H9 (cell line): ENCODE data around the gene DMBT1. TPM values are rescaled to one million over a fixed set of nuclear protein-coding genes. Genes with fewer than 3 reads are reported as not detected.

Experiments used
- DNase-seq: peaks from one replicate; pipeline ENCODE4 v3.0.0-alpha.2; 2017
- H2AFZ ChIP-seq: one replicate; pipeline ENCODE4 v1.6.1; 2013; ENCODE audit warnings: mild to moderate bottlenecking, low read length, control low read depth, moderate library complexity
- H2AK5ac ChIP-seq: 2 replicates; pipeline ENCODE4 v1.6.1; 2013; ENCODE audit warnings: low read length, control low read depth, mixed read lengths; ENCODE audit not compliant: insufficient read length
- H2BK120ac ChIP-seq: one replicate; pipeline ENCODE4 v1.6.1; 2013; ENCODE audit warnings: low read depth, mild to moderate bottlenecking, low read length, control low read depth, inconsistent platforms; ENCODE audit not compliant: poor library complexity, severe bottlenecking
- H2BK12ac ChIP-seq: 2 replicates; pipeline ENCODE4 v1.6.1; 2013; ENCODE audit warnings: low read length, control low read depth, mixed read lengths, low read depth; ENCODE audit not compliant: insufficient read length
- H2BK15ac ChIP-seq: 2 replicates; pipeline ENCODE4 v1.6.1; 2013; ENCODE audit warnings: low read depth, low read length, control low read depth
- H2BK20ac ChIP-seq: one replicate; pipeline ENCODE4 v1.6.1; 2013; ENCODE audit warnings: low read depth, mild to moderate bottlenecking, low read length, control low read depth, inconsistent platforms; ENCODE audit not compliant: poor library complexity, severe bottlenecking
- H2BK5ac ChIP-seq: 2 replicates; pipeline ENCODE4 v1.6.1; 2013; ENCODE audit warnings: low read length, control low read depth, mixed read lengths; ENCODE audit not compliant: insufficient read length
- H3K14ac ChIP-seq: 2 replicates; pipeline ENCODE4 v1.6.1; 2013; ENCODE audit warnings: low read length, control low read depth; ENCODE audit not compliant: insufficient read depth
- H3K18ac ChIP-seq: 2 replicates; pipeline ENCODE4 v1.6.1; 2013; ENCODE audit warnings: low read depth, mild to moderate bottlenecking, mixed read lengths, low read length, control low read depth; ENCODE audit not compliant: insufficient read length
- H3K23ac ChIP-seq: 2 replicates; pipeline ENCODE4 v1.6.1; 2013; ENCODE audit warnings: low read length, control low read depth, mixed read lengths, low read depth; ENCODE audit not compliant: insufficient read length
- H3K23me2 ChIP-seq: 2 replicates; pipeline ENCODE4 v1.6.1; 2013; ENCODE audit warnings: low read depth, mild to moderate bottlenecking, mixed read lengths, low read length, control low read depth; ENCODE audit not compliant: insufficient read length, poor library complexity, severe bottlenecking
- H3K27ac ChIP-seq: 2 replicates; pipeline ENCODE4 v1.5.1; 2013; ENCODE audit warnings: low read length, control low read depth, mixed read lengths, low read depth; ENCODE audit not compliant: insufficient read length
- H3K27me3 ChIP-seq: 2 replicates; pipeline ENCODE4 v1.6.1; 2013; ENCODE audit warnings: low read length, control low read depth, inconsistent platforms; ENCODE audit not compliant: insufficient read depth
- H3K4ac ChIP-seq: 2 replicates; pipeline ENCODE4 v1.6.1; 2013; ENCODE audit warnings: low read depth, mild to moderate bottlenecking, control low read depth, inconsistent platforms, low read length, moderate library complexity
- H3K4me1 ChIP-seq: 2 replicates; pipeline ENCODE4 v1.6.1; 2013; ENCODE audit warnings: low read length, control low read depth, inconsistent platforms; ENCODE audit not compliant: insufficient read depth
- H3K4me2 ChIP-seq: 2 replicates; pipeline ENCODE4 v1.6.1; 2013; ENCODE audit warnings: low read length, control low read depth, mixed read lengths; ENCODE audit not compliant: insufficient read length, insufficient read depth
- H3K56ac ChIP-seq: 2 replicates; pipeline ENCODE4 v1.6.1; 2013; ENCODE audit warnings: low read depth, mild to moderate bottlenecking, mixed read lengths, low read length, control low read depth; ENCODE audit not compliant: insufficient read length
- H3K79me1 ChIP-seq: 2 replicates; pipeline ENCODE4 v1.6.1; 2013; ENCODE audit warnings: low read depth, mild to moderate bottlenecking, moderate library complexity, low read length, control low read depth, inconsistent platforms; ENCODE audit not compliant: insufficient read depth, poor library complexity, severe bottlenecking
- H3K79me2 ChIP-seq: 2 replicates; pipeline ENCODE4 v1.6.1; 2013; ENCODE audit warnings: low read length, control low read depth, inconsistent platforms; ENCODE audit not compliant: insufficient read depth
- H3K9ac ChIP-seq: 2 replicates; pipeline ENCODE4 v1.6.1; 2013; ENCODE audit warnings: low read length, control low read depth, mixed read lengths; ENCODE audit not compliant: insufficient read length; ENCODE audit errors: extremely low read depth
- H3K9me3 ChIP-seq: one replicate; pipeline ENCODE4 v1.6.1; 2013; ENCODE audit warnings: low read depth, low read length, inconsistent platforms; ENCODE audit not compliant: control insufficient read depth
- H3T11ph ChIP-seq: one replicate; pipeline ENCODE4 v1.6.1; 2013; ENCODE audit warnings: mild to moderate bottlenecking, low read length, control low read depth, inconsistent platforms
- H4K20me1 ChIP-seq: one replicate; pipeline ENCODE4 v1.6.1; 2013; ENCODE audit not compliant: control insufficient read depth, insufficient read length, insufficient read depth
- H4K5ac ChIP-seq: 2 replicates; pipeline ENCODE4 v1.6.1; 2013; ENCODE audit warnings: low read depth, mild to moderate bottlenecking, mixed read lengths, low read length, control low read depth; ENCODE audit not compliant: insufficient read length
- H4K8ac ChIP-seq: replicated peaks from 2 replicates; pipeline ENCODE4 v1.6.1; 2013; ENCODE audit warnings: low read length, control low read depth, mixed read lengths, low read depth; ENCODE audit not compliant: insufficient read length
- H4K91ac ChIP-seq: 2 replicates; pipeline ENCODE4 v1.6.1; 2013; ENCODE audit warnings: low read depth, mild to moderate bottlenecking, moderate library complexity, mixed read lengths, low read length, control low read depth; ENCODE audit not compliant: insufficient read length
- H3K27ac Mint-ChIP-seq, 3 experiments: 2 replicates in 2 of 3; 3 replicates in 1 of 3; pipeline ENCODE4 v1.8.0; 2020 to 2021; ENCODE audit warnings: mixed read lengths in 3 of 3, mild to moderate bottlenecking in 1 of 3, moderate library complexity in 1 of 3
- H3K27me3 Mint-ChIP-seq: 2 replicates; pipeline ENCODE4 v1.8.0; 2021; ENCODE audit warnings: low read depth, mild to moderate bottlenecking, moderate library complexity, mixed read lengths
- H3K36me3 Mint-ChIP-seq, 3 experiments: 2 replicates in 2 of 3; 3 replicates in 1 of 3; pipeline ENCODE4 v1.8.0; 2020 to 2021; ENCODE audit warnings: low read depth in 3 of 3, mixed read lengths in 3 of 3; ENCODE audit not compliant: insufficient read depth in 1 of 3
- H3K4me1 Mint-ChIP-seq, 2 experiments: 2 replicates each; pipeline ENCODE4 v1.8.0; 2020; ENCODE audit warnings: mixed read lengths in 2 of 2
- H3K4me3 Mint-ChIP-seq, 2 experiments: 2 replicates in 1 of 2; 3 replicates in 1 of 2; pipeline ENCODE4 v1.8.0; 2020 to 2021; ENCODE audit warnings: mild to moderate bottlenecking in 2 of 2, mixed read lengths in 2 of 2, moderate library complexity in 1 of 2
- H3K9me3 Mint-ChIP-seq, 2 experiments: 2 replicates in 1 of 2; 3 replicates in 1 of 2; pipeline ENCODE4 v1.8.0; 2020; ENCODE audit warnings: mild to moderate bottlenecking in 2 of 2, mixed read lengths in 2 of 2, moderate library complexity in 1 of 2
- total RNA-seq: library from RNA; stranded (reverse); gene quantifications from 2 replicates; pipeline ENCODE4 v1.2.1, GENCODE V29; 2021
- TF ChIP-seq, protein P1 (sequence below): fragments of 200-600 bp; sonication (generic); conservative IDR thresholded peaks from 3 replicates; pipeline ENCODE4 v1.8.0; 2021; ENCODE audit warnings: antibody characterized with exemption, mild to moderate bottlenecking

The DMBT1 gene
- total RNA-seq, 1 experiment from 2014 or later: 0.04 TPM

DNA sequence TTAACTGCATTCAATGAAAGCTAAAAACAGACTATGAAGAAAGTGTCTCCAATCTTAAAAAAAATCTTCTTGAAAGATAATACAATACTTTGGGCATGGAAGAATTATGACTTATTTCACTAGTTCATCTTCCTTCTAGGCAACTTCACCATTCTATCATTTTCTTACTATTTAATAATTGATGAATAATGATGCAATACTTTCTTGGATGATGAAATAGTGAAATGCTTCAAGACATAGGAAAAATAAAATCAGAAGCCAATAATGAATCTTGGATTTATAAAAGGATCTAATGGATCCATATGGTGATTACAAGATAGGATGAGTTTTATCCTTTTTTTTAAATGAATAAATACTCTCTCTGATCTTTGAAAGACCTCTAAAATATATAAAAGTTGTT lies 4.4 kb downstream of the DMBT1 start:
- no peak overlapping the region for H3K4me2 ChIP-seq
- no peak overlapping the region for H3K18ac ChIP-seq
- H3T11ph ChIP-seq: no peak overlapping the region
- no peak overlapping the region for H3K56ac ChIP-seq
- TF ChIP-seq, protein P1, sequence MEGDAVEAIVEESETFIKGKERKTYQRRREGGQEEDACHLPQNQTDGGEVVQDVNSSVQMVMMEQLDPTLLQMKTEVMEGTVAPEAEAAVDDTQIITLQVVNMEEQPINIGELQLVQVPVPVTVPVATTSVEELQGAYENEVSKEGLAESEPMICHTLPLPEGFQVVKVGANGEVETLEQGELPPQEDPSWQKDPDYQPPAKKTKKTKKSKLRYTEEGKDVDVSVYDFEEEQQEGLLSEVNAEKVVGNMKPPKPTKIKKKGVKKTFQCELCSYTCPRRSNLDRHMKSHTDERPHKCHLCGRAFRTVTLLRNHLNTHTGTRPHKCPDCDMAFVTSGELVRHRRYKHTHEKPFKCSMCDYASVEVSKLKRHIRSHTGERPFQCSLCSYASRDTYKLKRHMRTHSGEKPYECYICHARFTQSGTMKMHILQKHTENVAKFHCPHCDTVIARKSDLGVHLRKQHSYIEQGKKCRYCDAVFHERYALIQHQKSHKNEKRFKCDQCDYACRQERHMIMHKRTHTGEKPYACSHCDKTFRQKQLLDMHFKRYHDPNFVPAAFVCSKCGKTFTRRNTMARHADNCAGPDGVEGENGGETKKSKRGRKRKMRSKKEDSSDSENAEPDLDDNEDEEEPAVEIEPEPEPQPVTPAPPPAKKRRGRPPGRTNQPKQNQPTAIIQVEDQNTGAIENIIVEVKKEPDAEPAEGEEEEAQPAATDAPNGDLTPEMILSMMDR: no peak
- peaks cover 27% of the 10 kb centered on the region for H3K27me3 Mint-ChIP-seq
- no peak overlapping the region for H2AFZ ChIP-seq
- no peak overlapping the region for H2BK15ac ChIP-seq
- H3K9me3 ChIP-seq: no peaks in the 10 kb centered on the region
- H4K91ac ChIP-seq: no peak overlapping the region
- no peak overlapping the region for H4K5ac ChIP-seq
- no peak overlapping the region for H3K27ac Mint-ChIP-seq
- H3K79me2 ChIP-seq: no peaks in the 10 kb centered on the region
- DNase-seq: no peak
- peaks cover 8 to 11% of the 10 kb centered on the region in 2 experiments for H3K4me1 Mint-ChIP-seq
- no peaks in the 10 kb centered on the region for H3K79me1 ChIP-seq
- no peak overlapping the region for H2BK12ac ChIP-seq
- H3K27me3 ChIP-seq: no peaks in the 10 kb centered on the region
- no peak overlapping the region for H3K9ac ChIP-seq
- no peaks in the 10 kb centered on the region for H4K20me1 ChIP-seq
- no peak overlapping the region for H3K14ac ChIP-seq
- no peak overlapping the region for H3K27ac ChIP-seq
- H3K23me2 ChIP-seq: no peaks in the 10 kb centered on the region
- H4K8ac ChIP-seq: no peak overlapping the region
- H3K4me1 ChIP-seq: no peaks in the 10 kb centered on the region
- no peak overlapping the region for H3K23ac ChIP-seq
- no peak overlapping the region for H2BK5ac ChIP-seq
- H2BK20ac ChIP-seq: no peak overlapping the region
- H3K36me3 Mint-ChIP-seq: peaks cover 0 to 2% (median 0%) of the 10 kb centered on the region in 3 experiments; a peak in 1 of 7 replicates
- H2BK120ac ChIP-seq: no peak overlapping the region
- no peak overlapping the region for H3K4ac ChIP-seq
- H2AK5ac ChIP-seq: no peak overlapping the region
- H3K4me3 Mint-ChIP-seq: no peak overlapping the region
- H3K9me3 Mint-ChIP-seq: no peaks in the 10 kb centered on the region
